Panc1 (cell line): ENCODE results near the gene WDR82.

Experiments used
- CTCF ChIP-seq: fragments of 450-650 bp; IDR thresholded peaks from 2 replicates; pipeline ENCODE4 v1.5.1; 2017; ENCODE audit warnings: mild to moderate bottlenecking
- SIN3A ChIP-seq: IDR thresholded peaks from 2 replicates; pipeline ENCODE4 v1.6.1; 2012; ENCODE audit warnings: low read depth, mild to moderate bottlenecking, low read length, moderate library complexity, borderline replicate concordance; ENCODE audit not compliant: insufficient read depth

DNA sequence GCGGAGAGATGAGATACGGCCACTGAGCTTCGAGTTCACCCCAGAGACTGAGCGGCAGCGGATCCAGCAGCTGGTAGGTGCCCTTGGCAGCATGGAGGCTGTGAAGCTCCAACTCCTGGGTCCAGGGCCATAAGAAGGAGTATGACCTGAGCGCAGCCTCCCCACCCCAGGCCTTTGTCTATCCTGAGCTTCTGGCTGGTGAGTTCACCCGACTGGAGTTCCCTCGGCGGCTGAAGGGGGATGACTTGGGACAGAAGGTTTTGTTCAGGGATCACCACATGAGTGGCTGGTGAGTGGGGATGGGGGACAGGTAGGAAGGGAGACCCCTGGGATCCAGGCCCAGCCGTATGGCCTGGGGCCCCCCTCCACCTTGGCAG lies 30.3 kb downstream of the WDR82 start:
- TF ChIP-seq CTCF (no peak), SIN3A (no peak)
